Glomerular visceral epithelial cell (primary cell): ENCODE data around the gene PRRT1.
"Not testable (repeated sequence)": the region's sequence is repeated elsewhere in the genome, so short reads cannot be mapped to it uniquely, and the experiment has no call there.

Source experiments
- DNase-seq: peaks from one replicate; pipeline ENCODE4 v3.0.0-alpha.2; 2016; ENCODE audit errors: extremely low spot score

Gene PRRT1

GRCh38 chr6:32126880-32127279 is 24.9 kb downstream of the PRRT1 start:
- DNase-seq = no peak

DNA sequence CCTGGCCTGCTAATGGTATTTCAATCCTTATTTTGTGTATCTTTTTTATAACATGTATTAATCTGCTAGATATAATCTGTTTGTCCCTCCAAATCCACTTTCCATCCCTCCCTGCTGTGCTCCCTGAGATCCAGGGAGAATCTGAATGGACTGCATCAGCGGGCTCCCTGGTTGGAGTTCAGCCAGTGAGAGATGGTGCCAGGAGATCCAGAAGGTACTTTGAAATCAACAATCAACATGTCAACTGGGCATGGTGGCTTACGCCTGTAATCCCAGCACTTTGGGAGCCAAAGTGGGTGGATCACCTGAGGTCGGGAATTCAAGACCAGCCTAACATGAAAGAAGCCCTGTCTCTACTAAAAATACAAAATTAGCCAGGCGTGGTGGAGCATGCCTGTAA is 28.1 kb downstream of the PRRT1 start:
- no peak for DNase-seq

- no peak for DNase-seq
Measured at GRCh38 chr6:32120573-32121059, 31.1 kb downstream of the PRRT1 start.

DNA sequence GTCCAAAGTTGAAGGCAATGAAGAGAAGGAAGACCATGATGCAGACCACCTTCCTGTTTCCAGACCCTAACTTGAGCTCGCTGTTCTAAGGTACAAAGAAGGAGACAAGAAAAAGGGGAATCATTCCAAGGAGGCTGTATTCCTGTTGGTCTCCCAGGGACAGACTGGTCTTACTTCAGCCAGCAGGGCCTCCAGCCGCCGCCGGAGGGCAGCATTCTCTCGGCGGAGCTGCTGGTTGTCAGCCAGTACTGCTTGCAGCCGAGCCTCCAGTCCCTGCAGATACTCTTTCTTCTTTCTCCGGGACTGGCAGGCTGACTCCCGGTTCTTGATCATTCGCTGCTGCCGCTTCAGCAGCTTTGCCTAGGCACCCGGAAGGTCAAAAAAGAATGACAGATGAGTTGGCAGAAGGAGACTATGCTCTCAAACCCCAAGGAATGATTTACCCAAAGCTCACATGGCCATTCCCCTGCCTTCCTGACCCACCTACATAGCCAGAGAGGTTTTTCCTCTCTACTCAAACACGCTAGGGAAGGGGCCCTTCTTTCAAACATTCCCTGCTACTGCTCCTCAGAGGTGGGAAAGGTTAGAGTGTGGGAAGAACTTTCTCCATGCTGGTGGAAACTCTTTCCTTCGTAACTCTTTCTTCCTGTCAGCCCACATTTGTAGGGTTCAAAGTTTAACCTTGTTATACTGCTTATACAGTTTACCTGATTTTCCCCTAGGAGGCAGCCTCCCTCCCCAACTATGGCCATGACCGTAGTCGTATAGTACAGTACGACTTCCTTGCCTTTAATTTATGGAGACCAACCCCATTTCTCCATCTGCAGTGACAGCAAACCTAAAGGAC is 32.7 kb downstream of the PRRT1 start:
- peak; percentile 87 for DNase-seq

DNA sequence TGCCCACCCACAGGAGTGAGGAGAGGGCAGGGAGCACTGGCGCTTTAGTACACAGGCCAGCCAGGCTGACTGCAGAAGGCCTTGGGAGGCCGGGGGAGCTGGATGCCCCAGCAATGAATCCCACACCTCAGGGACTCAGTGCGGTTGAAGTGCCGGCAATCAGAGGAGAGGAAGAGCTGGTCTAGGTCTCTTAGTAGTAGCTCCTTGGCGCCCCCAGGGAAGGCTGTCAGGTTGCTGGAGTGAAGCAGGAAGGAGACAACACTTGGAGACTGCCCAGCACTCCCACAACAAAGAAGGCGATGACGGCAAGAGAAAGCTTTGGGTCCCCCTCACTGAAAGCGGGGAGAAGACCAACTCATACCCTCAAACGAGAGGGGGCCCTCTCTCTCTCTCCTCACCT is 34.3 kb downstream of the PRRT1 start:
- DNase-seq = no peak

DNA sequence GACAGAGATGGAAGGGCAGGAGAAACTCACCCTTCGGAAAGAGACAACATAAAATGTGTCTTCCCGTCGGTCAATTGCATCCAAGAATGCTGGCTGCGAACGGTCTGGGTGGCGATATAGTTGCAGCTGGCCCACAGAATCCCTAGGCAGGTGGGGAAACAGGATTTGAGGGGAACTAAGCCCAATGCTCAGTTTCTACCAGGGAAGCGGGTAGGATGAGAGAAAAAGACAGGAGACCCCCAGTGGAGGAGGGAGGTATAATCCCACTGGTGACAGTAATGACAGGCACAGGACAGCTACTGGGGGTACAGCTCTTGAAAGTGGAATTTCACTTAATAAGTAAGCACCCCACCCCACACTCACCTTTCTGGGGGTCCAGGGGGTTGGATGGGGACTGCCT is 35.1 kb downstream of the PRRT1 start:
- DNase-seq = no peak

DNA sequence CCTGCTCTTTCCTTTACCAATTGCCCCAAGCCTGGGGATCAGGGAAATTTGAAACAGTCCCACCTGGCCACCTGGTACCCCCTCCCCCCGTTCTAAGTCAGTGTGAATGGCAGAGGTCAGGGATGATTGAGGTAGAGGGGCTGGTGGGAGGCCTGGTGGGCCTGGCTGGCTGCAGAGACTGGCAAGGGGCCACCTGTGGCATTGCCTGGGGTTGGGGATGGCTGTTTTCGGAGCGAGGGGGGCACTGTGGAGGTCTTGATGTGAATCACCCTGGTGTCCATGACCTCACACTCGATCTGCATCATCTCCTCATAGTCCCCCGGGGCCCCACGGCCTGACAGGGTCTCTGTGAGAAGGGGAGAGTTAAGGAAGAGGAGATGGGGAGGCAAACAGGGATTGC is 36.1 kb downstream of the PRRT1 start:
- DNase-seq = no peak

- DNase-seq = peak; percentile 76
Measured at GRCh38 chr6:32114796-32115195, 36.9 kb downstream of the PRRT1 start.

GRCh38 chr6:32113386-32114352 is 38.1 kb downstream of the PRRT1 start:
- DNase-seq = peak; percentile 91

DNA sequence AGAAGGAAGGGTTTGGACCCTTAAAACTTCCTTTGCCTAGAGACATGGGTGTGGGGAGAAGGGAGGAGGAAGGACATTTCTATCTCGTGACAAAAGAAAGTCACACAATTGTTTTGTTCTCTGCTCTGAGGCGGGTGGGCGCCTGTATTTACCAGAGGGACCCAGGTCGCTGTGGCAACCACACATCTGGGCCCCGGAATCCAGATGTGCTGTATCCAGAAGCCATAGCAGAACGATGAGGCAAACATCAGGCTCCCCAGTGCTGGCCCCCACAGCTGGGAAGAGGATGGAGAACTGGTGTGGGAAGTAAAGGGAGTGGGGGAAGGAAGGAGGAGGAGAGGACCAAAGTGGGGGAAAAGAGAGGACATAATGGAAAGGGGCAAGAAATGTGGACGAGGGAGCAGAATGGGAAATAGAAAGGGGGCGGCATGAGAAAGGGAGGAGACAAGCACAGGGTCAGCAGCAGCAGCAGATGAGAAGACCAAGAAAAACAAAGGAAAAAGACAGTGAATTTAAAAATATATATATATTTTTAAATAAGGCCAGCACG is 39.2 kb downstream of the PRRT1 start:
- no peak for DNase-seq

GRCh38 chr6:32111424-32112066 is 40.2 kb downstream of the PRRT1 start:
- DNase-seq = no peak

- no peak for DNase-seq
Measured at GRCh38 chr6:32110632-32111031, 41.1 kb downstream of the PRRT1 start.

DNA sequence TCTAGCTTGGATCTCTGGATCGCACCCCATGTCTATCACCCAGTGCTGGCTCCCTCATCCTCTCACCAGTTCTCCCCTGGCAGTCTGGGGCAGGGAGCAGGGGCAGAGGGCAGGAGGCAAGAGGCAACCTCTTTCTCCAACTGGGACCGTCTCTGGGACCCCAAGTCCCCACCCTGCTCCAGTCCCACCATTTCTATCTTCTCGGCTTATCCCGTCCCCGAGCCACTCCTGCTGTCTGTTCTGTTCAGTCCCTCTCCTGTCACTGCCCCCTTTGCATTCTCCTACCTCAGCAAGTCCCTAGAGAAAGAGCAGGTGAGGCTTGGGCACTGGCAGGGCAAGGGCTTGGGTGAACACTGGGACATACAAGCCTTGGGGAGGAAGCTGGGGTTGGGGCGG is 42.0 kb downstream of the PRRT1 start:
- DNase-seq = no peak

- DNase-seq = no peak
Measured at GRCh38 chr6:32109114-32109764, 42.5 kb downstream of the PRRT1 start, which contains the start of gene TNXB. TSS of gene TNXB (minus strand) at chr6:32109338. CDS start at chr6:32098198, 11,140 bp downstream.

- no peak for DNase-seq
Measured at GRCh38 chr6:32108727-32109113, 43.0 kb downstream of the PRRT1 start.

DNA sequence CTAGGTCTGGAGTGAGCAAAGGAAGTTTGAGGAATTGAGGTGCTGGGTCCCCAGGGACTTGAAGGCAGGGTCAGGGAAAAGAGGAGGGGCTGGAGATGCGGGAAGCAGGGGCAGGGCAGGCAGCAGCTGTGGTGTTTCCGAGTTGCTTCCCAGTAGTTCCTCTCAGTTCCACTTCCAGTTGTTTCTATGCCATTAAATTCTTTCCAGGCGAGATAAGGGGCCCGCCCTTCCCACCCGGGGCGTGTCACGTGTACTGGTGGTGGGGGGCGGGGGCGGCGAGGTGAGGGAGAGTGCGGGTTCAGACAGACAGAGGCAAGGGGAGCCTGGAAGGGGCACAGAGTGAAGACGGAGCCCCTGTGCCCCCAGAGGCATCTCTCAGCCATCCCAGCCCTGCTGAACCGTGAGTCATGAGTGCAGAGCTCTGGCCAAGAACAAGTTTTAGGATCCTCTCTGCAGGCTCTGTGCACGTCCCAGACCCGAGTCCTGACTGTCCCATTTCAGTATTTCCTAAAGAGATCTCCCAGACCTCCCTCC is 43.6 kb downstream of the PRRT1 start:
- DNase-seq = no peak

DNA sequence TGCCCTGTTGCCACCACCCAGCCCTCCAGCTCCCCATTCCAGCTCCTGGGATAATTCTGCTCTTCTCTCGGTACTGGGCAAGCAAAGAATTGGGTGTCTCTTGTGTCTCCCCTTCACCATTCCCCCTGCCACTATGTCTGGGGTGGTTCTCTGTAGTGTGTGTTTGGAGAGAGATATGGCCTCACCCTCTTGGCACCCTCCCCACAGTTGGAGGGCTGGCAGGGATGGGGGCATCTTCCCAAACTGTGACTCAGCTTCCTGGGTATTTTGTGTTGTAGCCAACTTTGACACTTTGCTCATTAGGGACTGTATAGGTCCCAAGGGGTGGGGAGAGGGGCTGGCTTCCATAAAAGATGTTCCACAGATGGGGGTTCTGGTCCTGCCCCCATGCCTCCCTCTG is 44.3 kb downstream of the PRRT1 start:
- peak; percentile 33 for DNase-seq

- DNase-seq = no peak
Measured at GRCh38 chr6:32105433-32105832, 46.3 kb downstream of the PRRT1 start.

DNA sequence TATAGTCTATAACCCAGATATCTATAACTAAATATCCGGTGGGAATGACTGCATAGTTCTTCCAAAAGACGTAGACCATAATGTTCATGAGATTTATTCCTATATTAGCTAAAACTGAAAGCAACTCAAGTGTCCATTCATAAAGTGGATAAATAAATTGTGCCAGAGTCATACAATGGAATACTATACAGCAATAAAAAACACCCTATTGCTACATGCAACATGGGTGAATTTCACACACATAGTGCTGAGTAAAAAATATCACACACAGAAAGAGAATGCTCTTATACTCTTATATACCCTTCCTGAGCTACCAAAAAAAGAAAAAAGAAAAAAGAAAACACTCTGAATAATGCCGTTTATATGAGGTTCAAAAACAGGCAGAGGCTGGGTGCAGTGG is 49.5 kb downstream of the PRRT1 start:
- DNase-seq = no peak

- not testable (repeated sequence) for DNase-seq
Measured at GRCh38 chr6:32100251-32100650, 51.5 kb downstream of the PRRT1 start.
